GM12864 (cell line): Measurements from ENCODE around the gene EP400.
"Not testable (repeated sequence)": the region's sequence is repeated elsewhere in the genome, so short reads cannot be mapped to it uniquely, and the experiment has no call there.

Source experiments
- DNase-seq: peaks from one replicate; pipeline ENCODE4 v3.0.0-alpha.2; 2011; ENCODE audit warnings: low read depth
- H3K4me3 ChIP-seq: 2 replicates; pipeline ENCODE4 v1.5.1; 2011; ENCODE audit warnings: mild to moderate bottlenecking, low read depth, low read length, control low read depth
- CTCF ChIP-seq: IDR thresholded peaks from 2 replicates; pipeline ENCODE4 v1.5.1; 2011; ENCODE audit warnings: low read depth, mild to moderate bottlenecking, moderate library complexity, low read length, control low read depth, inconsistent platforms; ENCODE audit errors: missing control alignments

The EP400 gene

GRCh38 chr12:131948166-131948712 is 1.5 kb upstream of the EP400 start:
- DNase-seq: no peak
- no peak overlapping the region for H3K4me3 ChIP-seq
- TF ChIP-seq CTCF: no peak

- H3K4me3 ChIP-seq: peak overlapping the region; percentile 67
- not testable (repeated sequence) for DNase-seq
Observed at GRCh38 chr12:131948713-131949430, 870 bp upstream of the EP400 start.

GRCh38 chr12:131950182-131950913 is 606 bp downstream of the EP400 start:
- DNase-seq: no peak
- H3K4me3 ChIP-seq: peak overlapping the region; percentile 82
- no peak for TF ChIP-seq CTCF

- DNase-seq, H3K4me3 ChIP-seq: not testable (repeated sequence)
Observed at GRCh38 chr12:131953810-131954209, 4.1 kb downstream of the EP400 start.

- not testable (repeated sequence) for DNase-seq, H3K4me3 ChIP-seq
Observed at GRCh38 chr12:131954460-131954859, 4.7 kb downstream of the EP400 start.

- TF ChIP-seq CTCF: no peak
- no peak overlapping the region for H3K4me3 ChIP-seq
- DNase-seq: no peak
Observed at GRCh38 chr12:131959116-131959515, 9.4 kb downstream of the EP400 start.

GRCh38 chr12:131959641-131960589 is 10.2 kb downstream of the EP400 start:
- TF ChIP-seq CTCF: no peak
- no peak overlapping the region for H3K4me3 ChIP-seq
- no peak for DNase-seq

GRCh38 chr12:131960590-131961325 is 11.0 kb downstream of the EP400 start:
- not testable (repeated sequence) for H3K4me3 ChIP-seq, DNase-seq

- H3K4me3 ChIP-seq, DNase-seq: not testable (repeated sequence)
Observed at GRCh38 chr12:131961328-131961727, 11.6 kb downstream of the EP400 start.
